ENCODE data around the gene RPL39.

DNA sequence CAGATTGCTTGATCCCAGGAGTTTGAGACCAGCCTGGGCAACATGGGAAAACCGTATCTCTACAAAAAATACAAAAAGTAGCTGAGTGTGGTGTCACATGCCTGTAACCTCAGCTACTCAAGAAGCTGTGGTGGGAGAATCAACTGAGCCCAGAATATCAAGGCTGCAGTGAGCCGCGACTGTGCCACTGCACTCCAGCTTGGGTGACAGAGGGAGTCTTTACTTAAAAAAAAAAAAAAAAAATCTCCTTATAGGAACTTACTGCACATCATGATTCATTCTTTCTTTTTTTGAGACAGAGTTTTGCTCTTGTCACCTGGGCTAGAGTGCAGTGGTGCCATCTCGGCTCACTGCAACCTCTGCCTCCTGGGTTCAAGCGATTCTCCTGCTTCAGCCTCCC lies 37.0 kb upstream of the RPL39 start:
- TF ChIP-seq, protein P1, sequence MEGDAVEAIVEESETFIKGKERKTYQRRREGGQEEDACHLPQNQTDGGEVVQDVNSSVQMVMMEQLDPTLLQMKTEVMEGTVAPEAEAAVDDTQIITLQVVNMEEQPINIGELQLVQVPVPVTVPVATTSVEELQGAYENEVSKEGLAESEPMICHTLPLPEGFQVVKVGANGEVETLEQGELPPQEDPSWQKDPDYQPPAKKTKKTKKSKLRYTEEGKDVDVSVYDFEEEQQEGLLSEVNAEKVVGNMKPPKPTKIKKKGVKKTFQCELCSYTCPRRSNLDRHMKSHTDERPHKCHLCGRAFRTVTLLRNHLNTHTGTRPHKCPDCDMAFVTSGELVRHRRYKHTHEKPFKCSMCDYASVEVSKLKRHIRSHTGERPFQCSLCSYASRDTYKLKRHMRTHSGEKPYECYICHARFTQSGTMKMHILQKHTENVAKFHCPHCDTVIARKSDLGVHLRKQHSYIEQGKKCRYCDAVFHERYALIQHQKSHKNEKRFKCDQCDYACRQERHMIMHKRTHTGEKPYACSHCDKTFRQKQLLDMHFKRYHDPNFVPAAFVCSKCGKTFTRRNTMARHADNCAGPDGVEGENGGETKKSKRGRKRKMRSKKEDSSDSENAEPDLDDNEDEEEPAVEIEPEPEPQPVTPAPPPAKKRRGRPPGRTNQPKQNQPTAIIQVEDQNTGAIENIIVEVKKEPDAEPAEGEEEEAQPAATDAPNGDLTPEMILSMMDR (conservative IDR thresholded peaks at IDR 0.05) = no peak
- no peak for TF ChIP-seq ZFX (IDR thresholded peaks at IDR 0.05)

All from C4-2B (cell line).